Stimulated activated CD4-positive, alpha-beta T cell treated with anti-CD3 and anti-CD28 coated beads, Interleukin-12 subunit alpha, Interleukin-12 subunit beta, amount 100 ng/mL, for 48 hours (primary cell): ENCODE results near the gene TAF5L.
"Not testable (repeated sequence)": the region's sequence is repeated elsewhere in the genome, so short reads cannot be mapped to it uniquely, and the experiment has no call there.

Source experiments
- DNase-seq, 3 donors: peaks; one replicate each; pipeline ENCODE4 v3.0.0-alpha.2; 2020; ENCODE audit warnings: low read depth in 2 of 3, low spot score in 1 of 3

The TAF5L gene

GRCh38 chr1:229642970-229643369 lies 17.0 kb upstream of the TAF5L start:
- no peak for DNase-seq

DNA sequence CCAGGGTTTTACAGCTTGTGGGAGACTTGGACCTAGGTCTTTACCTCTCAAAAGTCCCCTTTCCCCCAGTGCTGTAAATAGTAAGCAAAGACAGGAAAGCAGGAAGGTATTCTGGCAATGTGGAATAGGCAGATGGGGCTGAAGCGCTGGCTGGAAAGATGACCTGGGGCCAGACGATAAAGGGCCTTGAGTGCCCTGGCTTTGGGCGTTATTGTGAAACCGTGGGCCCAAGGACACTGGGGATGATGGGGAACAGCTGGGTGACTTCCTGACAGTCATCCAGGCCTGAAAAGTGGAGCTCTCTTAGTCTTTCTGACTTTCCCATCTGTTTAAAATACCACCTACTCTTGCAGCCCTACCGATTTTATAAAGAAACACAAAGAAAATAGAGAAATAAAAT lies 16.5 kb upstream of the TAF5L start:
- no peak for DNase-seq

GRCh38 chr1:229641306-229641705 lies 15.4 kb upstream of the TAF5L start:
- DNase-seq: no peak

- DNase-seq: no peak
Measured at GRCh38 chr1:229640455-229640854, 14.5 kb upstream of the TAF5L start.

GRCh38 chr1:229637746-229638145 lies 11.8 kb upstream of the TAF5L start:
- DNase-seq: no peak

DNA sequence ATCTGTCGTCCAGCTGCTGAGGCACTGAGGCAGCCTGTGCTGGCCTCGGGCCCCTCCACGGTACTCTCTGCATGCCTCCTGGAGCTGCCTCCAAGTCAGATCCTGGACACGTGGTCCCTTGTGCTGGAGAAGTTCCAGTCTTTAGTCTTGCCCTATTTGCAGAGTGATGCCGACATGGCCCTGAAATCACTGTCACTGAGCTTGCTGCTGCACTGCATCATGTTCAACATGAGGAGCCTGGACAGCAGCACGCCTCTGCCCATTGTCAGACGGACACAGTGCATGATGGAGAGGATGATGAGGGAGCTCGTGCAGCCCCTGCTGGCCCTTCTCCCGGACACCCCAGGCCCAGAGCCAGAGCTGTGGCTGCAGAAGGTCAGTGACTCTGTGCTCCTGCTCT lies 10.1 kb upstream of the TAF5L start:
- no peak for DNase-seq

GRCh38 chr1:229631966-229632365 lies 6.0 kb upstream of the TAF5L start:
- DNase-seq: no peak

- DNase-seq: no peak
Measured at GRCh38 chr1:229631148-229631547, 5.2 kb upstream of the TAF5L start.

- no peak for DNase-seq
Measured at GRCh38 chr1:229629261-229629660, 3.3 kb upstream of the TAF5L start.

- DNase-seq: no peak
Measured at GRCh38 chr1:229627003-229627402, 1.1 kb upstream of the TAF5L start.

GRCh38 chr1:229625071-229625914 lies 629 bp downstream of the TAF5L start:
- peak; percentile 37 to 53 (median 38) for DNase-seq

- DNase-seq: no peak
Measured at GRCh38 chr1:229624521-229625070, 1.3 kb downstream of the TAF5L start.

GRCh38 chr1:229623838-229624237 lies 2.1 kb downstream of the TAF5L start:
- no peak for DNase-seq

DNA sequence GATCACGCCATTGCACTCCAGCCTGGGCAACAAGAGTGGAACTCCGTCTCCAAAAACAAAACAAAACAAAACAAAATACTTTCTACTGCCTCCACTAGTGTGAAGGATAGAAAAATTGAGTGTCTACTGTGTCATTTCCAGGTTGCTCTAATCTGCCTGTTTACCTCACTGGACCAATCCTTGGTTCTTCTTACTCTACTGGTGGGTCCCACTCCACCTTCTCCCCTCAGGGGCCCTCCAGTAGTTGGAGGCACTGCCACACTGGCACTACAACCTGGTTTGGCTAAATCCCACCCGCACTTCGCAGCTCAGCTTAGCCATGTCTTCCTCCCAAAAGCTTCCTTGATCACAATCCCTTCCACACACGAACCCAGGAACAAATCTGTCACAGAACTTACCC lies 2.7 kb downstream of the TAF5L start:
- DNase-seq: no peak

DNA sequence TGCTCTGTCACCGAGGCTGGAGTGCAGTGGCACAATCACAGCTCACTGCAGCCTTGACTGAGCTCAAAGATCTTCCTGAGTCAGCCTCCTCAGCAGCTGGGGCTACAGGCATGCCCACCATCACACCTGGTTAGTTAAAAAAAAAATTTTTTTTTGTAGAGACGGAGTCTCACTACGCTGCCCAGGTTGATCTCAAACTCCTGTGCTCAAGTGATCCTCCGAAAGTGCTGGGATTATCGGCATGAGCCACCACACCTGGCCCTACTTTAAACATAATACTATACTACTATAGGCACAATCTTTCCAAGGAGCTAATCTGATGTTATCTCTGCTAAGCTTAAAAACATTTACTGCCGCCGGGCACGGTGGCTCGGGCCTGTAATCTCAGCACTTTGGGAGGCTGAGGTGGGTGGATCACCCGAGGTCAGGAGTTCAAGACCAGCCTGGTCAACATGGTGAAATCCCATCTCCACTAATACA lies 3.2 kb downstream of the TAF5L start:
- DNase-seq: not testable (repeated sequence)

DNA sequence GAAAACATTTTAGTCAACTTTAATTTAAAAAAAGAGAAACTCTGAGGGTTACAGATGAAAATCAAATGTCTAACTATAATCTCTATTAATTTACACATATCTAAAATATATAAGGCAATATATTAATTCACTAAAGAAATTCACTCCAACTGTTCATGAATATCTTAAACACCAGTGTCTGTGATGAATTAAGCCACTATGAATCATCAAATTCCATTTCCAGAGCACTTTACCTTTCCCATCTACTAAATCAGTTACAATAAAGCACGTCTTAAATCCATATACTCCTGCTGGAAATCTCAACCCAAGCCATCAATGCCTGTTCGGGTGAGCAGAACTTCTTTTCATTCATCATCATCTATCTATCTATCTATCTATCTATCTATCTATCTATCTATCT lies 4.3 kb downstream of the TAF5L start:
- DNase-seq: no peak

DNA sequence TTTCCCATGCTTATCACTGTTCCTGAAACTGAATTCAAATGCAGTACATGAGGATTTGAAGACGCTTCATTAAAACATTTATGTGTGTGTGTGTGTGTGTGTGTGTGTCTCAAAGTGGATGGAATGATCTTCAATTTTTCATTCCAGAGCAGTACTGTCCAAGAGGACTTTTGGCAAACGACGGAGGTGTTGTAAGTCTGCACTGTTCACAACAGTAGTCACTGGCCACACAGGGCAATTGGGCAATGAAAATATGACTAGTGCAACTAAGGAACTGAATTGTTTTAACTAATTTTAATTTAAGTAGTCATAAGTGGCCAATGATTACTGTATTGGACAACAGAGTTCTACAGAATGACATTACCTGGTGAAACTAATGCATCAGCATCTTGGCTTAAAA lies 5.0 kb downstream of the TAF5L start:
- no peak for DNase-seq

GRCh38 chr1:229619614-229620013 lies 6.3 kb downstream of the TAF5L start:
- DNase-seq: no peak

DNA sequence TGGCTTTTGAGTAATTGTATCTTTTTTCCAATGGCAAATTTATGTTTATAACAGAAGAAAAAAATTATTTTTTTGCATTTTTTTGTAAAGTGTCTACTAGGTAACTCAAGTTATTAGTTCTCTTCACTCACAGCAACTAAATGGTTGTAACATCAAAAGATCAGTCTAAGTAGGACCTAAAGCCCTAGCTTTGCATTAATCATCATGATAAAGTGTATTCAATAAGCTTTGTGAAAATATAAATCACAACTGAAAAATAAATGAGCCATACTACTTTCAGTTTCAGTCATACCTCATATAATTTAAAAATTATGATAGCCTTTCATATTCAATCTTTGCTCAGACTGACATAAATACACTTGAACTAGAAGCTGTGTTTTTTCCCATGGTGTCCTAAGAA lies 6.9 kb downstream of the TAF5L start:
- no peak for DNase-seq

GRCh38 chr1:229617351-229618100 lies 8.4 kb downstream of the TAF5L start:
- no peak for DNase-seq

- no peak for DNase-seq
Measured at GRCh38 chr1:229614701-229615100, 11.2 kb downstream of the TAF5L start.

DNA sequence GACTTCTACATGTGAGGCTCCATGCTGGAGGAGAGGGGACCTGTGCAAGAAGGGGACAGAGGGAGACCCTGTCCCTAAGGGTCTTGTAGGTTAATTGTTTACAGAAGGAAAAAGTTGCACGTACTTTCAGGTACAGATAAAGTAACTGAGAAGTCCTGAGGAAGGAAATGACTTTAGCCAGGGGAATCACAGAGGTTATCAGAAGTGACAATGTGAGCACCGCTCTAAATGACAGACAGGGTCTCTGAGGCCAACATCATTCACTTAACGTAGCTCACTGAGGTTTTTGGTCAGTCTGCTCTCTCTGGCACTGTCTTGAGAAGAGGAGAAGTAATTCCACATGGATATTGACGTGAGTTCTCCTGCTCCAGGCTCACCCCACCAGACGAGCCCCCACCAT lies 12.0 kb downstream of the TAF5L start:
- no peak for DNase-seq
